ENCODE results near the gene PLPP1.

Gene PLPP1

DNA sequence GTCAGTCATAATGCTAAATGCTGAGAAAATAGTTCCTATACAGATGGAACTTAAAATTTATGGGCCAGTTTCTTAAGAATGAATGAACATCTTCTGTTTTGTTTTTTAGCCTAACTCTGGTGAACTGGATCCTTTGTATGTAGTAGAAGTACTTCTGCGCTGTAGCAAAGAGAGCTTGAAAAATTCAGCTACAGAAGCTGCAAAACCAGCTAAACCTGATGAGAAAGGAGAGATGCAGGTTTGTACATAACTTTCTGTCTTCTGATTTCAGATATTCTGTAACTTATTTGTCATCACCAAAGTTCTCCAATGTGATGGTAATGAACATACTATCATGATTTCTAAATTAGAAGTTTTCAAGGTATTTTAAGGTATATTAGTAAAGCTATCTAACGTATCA lies 146.9 kb downstream of the PLPP1 start:
- Histone ChIP-seq H3K36me3 (peaks cover 42% of the 10 kb centered on the region), H3K4me1 (ENCODE audit: control insufficient read depth in 1 of 2, insufficient read depth in 1 of 2, low read depth in 1 of 2, low read length in 1 of 2) (no peaks in the 10 kb centered on the region), H3K27ac (no peak overlapping the region), H3K27me3 (no peaks in the 10 kb centered on the region), H3K9me3 (peaks cover 6% of the 10 kb centered on the region), H3K4me3 (ENCODE audit: low read depth in 1 of 2, low read length in 1 of 2) (no peak overlapping the region)
- TF ChIP-seq, protein P1, sequence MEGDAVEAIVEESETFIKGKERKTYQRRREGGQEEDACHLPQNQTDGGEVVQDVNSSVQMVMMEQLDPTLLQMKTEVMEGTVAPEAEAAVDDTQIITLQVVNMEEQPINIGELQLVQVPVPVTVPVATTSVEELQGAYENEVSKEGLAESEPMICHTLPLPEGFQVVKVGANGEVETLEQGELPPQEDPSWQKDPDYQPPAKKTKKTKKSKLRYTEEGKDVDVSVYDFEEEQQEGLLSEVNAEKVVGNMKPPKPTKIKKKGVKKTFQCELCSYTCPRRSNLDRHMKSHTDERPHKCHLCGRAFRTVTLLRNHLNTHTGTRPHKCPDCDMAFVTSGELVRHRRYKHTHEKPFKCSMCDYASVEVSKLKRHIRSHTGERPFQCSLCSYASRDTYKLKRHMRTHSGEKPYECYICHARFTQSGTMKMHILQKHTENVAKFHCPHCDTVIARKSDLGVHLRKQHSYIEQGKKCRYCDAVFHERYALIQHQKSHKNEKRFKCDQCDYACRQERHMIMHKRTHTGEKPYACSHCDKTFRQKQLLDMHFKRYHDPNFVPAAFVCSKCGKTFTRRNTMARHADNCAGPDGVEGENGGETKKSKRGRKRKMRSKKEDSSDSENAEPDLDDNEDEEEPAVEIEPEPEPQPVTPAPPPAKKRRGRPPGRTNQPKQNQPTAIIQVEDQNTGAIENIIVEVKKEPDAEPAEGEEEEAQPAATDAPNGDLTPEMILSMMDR (IDR thresholded peaks at IDR 0.05) = no peak

DNA sequence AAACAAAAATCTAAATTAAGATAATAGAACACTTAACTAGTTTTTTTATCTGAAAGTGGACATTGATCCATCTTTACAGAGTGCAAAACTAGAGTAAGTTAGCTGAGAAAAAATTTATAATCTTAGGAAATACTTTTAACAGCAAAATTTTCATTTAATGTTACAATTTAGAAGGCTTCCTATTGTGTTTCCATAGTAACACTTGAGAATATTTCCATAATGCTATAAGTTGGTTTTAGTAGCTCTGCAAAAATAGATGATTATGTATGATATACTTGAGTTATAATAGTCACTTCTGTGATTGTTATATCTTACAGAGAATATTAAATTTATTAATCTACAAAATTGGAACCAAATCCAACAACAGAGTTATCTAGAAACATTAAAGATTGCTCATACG lies 148.4 kb downstream of the PLPP1 start:
- H3K36me3 ChIP-seq = peaks cover 41% of the 10 kb centered on the region

DNA sequence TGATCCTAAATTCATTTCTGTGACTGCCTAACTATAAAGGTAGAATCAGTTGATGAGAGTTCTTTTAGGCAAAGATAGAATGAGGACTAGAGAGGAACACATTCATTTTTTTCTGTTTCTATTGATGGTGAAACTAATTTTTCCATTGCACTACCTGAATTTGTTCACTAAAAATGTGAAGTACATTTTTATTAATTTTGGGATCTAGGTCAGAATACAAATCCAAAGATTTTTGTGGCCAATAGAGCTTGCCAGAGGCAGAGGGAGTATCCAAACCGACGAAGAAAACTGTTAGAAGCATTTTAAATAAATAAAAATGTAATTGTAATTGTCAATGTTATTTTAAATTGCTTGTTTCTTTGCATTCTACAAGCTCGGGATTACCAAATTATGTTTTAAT lies 148.9 kb downstream of the PLPP1 start:
- no peak overlapping the region for H3K27ac ChIP-seq
- no peaks in the 10 kb centered on the region for H3K4me1 ChIP-seq (ENCODE audit: control insufficient read depth in 1 of 2, insufficient read depth in 1 of 2, low read depth in 1 of 2, low read length in 1 of 2)
- no peaks in the 10 kb centered on the region for H3K27me3 ChIP-seq
- peaks cover 6% of the 10 kb centered on the region for H3K9me3 ChIP-seq
- H3K4me3 ChIP-seq (ENCODE audit: low read depth in 1 of 2, low read length in 1 of 2) = no peak overlapping the region
- peaks cover 37% of the 10 kb centered on the region for H3K36me3 ChIP-seq
- TF ChIP-seq, protein P1 (IDR thresholded peaks at IDR 0.05) = no peak

More for the DNA sequence above, 148.4 kb downstream of the PLPP1 start:
- no peak overlapping the region for H3K4me3 ChIP-seq (ENCODE audit: low read depth in 1 of 2, low read length in 1 of 2)
- H3K9me3 ChIP-seq = peaks cover 6% of the 10 kb centered on the region
- no peaks in the 10 kb centered on the region for H3K4me1 ChIP-seq (ENCODE audit: control insufficient read depth in 1 of 2, insufficient read depth in 1 of 2, low read depth in 1 of 2, low read length in 1 of 2)
- no peaks in the 10 kb centered on the region for H3K27me3 ChIP-seq
- TF ChIP-seq, protein P1 (IDR thresholded peaks at IDR 0.05) = no peak
- no peak overlapping the region for H3K27ac ChIP-seq

DNA sequence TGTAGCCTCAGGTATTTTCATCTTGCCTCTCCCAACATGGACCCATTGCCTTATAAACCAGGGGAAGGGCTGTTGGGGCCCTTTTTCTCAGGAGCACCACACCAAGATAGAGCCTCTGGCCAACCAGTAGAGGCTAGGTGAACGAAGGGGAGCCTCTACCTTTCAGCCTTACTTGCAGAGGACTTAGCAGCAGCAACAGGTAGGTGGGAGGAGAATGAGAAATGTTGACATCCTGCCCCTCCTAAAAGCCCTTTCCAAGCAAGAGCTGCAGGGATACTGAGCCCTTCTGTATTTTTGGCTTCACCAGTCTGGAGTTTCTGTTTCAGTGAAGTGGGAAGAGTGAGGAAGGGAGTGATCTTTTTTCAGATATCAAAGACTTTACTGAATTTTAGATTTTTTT lies 149.5 kb downstream of the PLPP1 start:
- H3K4me1 ChIP-seq (ENCODE audit: control insufficient read depth in 1 of 2, insufficient read depth in 1 of 2, low read depth in 1 of 2, low read length in 1 of 2) = no peaks in the 10 kb centered on the region
- peaks cover 35% of the 10 kb centered on the region for H3K36me3 ChIP-seq
- peaks cover 6% of the 10 kb centered on the region for H3K9me3 ChIP-seq
- no peaks in the 10 kb centered on the region for H3K27me3 ChIP-seq
- H3K27ac ChIP-seq = no peak overlapping the region
- H3K4me3 ChIP-seq (ENCODE audit: low read depth in 1 of 2, low read length in 1 of 2) = no peak overlapping the region
- TF ChIP-seq, protein P1 (IDR thresholded peaks at IDR 0.05) = no peak

DNA sequence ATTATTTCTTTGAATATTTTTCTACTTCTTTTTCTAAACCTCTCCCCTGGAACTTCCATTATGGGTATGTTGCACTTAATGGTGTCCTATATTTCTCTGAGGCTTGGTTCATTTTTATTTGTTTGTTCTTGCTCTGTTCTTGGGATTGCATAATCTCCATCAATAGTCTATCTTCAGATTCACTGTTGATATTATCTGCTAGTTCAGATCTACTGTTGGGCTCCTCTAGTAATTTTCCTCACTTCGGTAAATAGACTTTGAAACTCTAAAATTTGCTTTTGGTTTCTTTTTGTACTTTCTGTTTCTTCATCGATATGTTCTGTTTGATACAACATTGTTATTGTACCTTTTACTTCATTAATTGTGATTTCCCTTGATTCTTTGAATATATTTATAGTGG lies 150.7 kb downstream of the PLPP1 start:
- H3K4me1 ChIP-seq (ENCODE audit: control insufficient read depth in 1 of 2, insufficient read depth in 1 of 2, low read depth in 1 of 2, low read length in 1 of 2) = no peaks in the 10 kb centered on the region
- no peak overlapping the region for H3K27ac ChIP-seq
- peaks cover 40% of the 10 kb centered on the region for H3K36me3 ChIP-seq
- no peak overlapping the region for H3K4me3 ChIP-seq (ENCODE audit: low read depth in 1 of 2, low read length in 1 of 2)
- TF ChIP-seq, protein P1 (IDR thresholded peaks at IDR 0.05) = no peak
- H3K9me3 ChIP-seq = peaks cover 6% of the 10 kb centered on the region
- H3K27me3 ChIP-seq = no peaks in the 10 kb centered on the region

DNA sequence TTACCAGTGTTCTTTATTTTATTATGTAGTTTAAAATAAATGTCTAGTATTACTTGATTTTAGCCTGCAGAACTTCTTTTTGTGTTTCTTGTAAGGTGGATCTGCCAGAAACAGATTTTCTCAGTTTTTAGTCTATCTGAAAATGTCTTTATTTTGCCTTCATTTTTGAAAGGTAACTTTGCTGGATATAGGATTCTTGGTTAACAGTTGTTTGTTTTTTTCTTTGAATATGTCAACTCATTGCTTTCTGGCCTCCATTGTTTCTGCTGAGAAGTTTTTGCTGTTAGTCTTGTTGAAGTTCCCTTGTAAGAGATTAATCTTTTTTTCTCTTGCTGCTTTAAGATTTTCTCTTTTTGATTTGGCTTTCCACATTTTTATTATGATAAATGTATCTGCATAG lies 151.5 kb downstream of the PLPP1 start:
- TF ChIP-seq, protein P1 (IDR thresholded peaks at IDR 0.05) = no peak
- Histone ChIP-seq H3K4me3 (ENCODE audit: low read depth in 1 of 2, low read length in 1 of 2) (no peak overlapping the region), H3K4me1 (ENCODE audit: control insufficient read depth in 1 of 2, insufficient read depth in 1 of 2, low read depth in 1 of 2, low read length in 1 of 2) (no peaks in the 10 kb centered on the region), H3K27ac (no peak overlapping the region), H3K36me3 (peaks cover 37% of the 10 kb centered on the region), H3K9me3 (peaks cover 6% of the 10 kb centered on the region), H3K27me3 (no peaks in the 10 kb centered on the region)
